GM04503 (cell line): ENCODE data around the gene PCBP1.
"Not testable (repeated sequence)": the region's sequence is repeated elsewhere in the genome, so short reads cannot be mapped to it uniquely, and the experiment has no call there.

Source experiments
- DNase-seq: peaks from one replicate; pipeline ENCODE4 v3.0.0-alpha.2; 2012; ENCODE audit warnings: low read depth

The PCBP1 gene

DNA sequence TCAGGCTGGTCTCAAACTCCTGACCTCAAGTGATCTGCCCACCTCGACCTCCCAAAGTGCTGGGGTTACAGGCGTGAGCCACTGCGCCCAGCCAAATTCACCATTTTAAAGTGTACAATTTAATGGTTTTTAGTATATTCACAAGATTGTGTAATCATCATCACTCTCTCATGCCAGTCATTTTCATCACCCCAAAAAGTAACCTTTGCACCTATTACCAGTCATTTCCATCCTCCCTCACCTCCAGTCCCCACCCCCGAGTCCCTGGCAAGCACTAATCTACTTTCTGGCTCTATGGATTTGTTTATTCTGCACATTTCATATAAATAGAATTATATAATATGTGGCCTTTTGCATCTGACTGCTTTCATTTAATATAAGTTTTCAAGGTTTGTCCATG is 10.8 kb downstream of the PCBP1 start:
- no peak for DNase-seq

DNA sequence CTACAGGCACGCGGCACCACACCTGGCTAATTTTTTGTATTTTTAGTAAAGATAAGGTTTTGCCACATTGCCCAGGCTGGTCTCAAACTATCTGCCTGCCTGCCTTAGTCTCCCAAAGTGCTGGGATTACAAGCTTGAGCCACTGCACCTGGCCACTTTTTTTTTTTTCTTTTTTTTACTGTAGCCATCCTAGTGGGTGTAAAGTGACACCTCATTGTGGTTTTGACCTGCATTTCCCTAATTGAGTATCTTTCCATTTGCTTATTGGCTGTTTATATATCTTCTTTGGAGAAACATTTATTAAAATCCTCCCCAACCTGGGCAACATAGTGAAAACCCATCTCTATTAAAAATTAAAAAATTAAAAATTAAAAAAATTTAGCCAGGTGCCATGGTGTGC is 12.0 kb downstream of the PCBP1 start:
- DNase-seq, result no peak

DNA sequence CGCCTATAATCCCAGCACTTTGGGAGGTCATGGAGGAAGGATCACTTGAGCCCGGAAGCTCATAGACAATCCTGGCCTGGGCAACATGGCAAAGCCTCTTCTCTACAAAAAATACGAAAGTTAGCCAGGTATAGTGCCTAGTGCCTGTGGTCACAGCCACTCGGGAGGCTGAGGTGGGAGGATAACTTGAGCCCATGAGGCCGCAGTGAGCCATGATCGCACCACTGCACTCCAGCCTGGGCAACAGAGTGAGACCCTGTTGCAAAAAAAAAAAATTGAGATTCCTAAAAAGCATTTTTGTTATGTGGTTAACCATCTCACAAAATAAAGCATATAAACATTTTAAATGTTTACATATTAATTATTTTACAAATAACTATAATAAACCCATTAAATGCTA is 13.9 kb downstream of the PCBP1 start:
- no peak for DNase-seq

DNA sequence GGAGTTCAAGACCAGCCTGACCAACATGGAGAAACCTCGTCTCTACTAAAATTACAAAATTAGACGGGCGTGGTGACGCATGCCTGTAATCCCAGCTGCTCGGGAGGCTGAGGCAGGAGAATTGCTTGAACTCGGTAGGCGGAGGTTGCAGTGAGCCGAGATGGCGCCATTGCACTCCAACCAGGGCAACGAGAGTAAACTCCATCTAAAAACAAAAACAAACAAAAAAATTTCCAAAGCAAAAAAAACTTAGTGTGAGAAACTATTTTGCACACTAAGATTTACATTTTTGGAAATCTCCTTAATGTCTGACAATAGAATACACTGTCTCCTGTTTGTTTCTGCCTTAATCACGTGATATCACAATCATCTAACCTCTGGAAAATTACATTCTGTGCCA is 14.4 kb downstream of the PCBP1 start:
- not testable (repeated sequence) for DNase-seq

DNA sequence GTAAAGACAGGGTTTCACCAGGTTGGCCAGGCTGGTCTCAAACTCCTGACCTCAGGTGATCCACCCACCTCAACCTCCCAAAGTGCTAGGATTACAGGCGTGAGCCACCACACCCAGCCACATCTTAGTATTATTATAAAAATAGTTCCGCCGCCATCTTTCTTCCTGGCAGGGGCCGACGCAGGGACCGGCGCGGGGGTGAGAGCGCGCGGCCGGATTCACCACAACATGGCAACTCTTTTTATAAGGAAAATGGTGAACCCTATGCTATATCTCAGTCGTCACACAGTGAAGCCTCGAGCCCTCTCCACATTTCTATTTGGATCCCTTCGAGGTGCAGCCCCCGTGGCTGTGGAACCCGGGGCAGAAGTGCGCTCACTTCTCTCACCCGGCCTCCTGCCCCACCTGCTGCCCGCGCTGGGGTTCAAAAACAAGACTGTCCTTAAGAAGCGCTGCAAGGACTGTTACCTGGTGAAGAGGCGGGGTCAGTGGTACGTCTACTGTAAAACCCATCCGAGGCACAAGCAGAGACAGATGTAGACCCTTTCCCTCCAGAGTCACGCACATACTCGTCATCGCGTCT is 15.1 kb downstream of the PCBP1 start:
- not testable (repeated sequence) for DNase-seq

DNA sequence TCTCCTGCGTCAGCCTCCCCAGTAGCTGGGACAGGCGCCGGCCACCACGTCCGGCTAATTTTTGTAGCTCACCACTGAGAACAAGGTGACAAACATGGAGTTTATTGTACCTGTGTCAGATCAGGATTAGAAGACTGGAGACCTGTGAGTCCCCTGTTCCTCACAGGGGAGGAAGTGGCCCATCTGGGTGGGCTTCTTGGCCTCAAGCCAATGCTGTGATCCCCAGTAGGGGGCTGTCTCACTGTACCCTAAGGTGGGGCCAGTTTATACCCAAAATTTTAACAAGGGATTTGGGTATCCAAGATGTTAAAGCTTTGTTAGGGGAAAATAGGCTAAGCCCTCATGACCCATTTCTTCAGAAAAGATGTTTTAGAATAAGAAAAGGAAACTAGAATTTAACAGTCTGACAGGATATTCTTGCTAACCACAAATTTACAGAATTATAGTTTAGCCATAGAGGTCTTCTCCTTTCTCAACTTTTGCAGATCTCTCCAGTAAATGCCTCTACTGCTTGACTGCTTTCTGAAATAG is 16.3 kb downstream of the PCBP1 start:
- DNase-seq, result no peak

DNA sequence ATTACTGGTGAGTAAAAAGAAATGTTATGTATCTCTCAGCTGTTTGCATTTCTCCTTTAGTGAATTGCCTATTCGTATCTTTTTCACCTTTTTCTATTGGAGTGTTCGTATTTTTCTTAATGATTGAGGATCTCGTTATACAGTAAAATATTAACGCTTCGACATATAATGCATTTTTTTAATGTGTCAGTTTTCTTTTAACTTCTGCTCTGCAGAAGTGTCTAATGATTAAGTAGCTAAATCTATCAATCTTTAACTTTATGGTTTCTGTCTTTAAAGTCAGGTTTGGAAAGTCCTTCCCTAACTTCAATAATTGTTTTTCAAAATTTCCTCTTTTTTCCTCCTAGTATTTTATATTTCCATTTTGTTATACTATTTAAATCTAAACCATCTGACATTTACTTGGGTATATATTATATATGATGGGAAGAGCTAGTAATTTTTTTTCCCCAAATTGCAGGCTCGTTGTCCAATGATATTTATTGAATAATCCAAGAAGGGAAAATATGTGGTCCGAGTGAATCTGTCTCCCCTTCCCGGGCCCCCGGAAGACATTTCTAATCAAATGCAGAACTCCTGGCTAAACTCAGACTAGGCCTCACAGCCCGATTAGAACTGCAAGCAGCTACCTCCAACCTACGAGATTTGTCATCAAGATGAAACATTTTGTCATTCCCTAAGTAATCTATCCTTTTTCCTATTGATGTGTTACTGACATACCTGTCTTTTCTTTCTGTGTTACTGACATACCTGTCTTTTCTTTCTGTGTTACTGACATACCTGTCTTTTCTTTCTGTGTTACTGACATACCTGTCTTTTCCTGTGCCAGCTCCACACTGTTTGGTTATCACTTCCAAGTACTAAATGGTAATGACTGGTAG is 17.2 kb downstream of the PCBP1 start:
- DNase-seq, result no peak

DNA sequence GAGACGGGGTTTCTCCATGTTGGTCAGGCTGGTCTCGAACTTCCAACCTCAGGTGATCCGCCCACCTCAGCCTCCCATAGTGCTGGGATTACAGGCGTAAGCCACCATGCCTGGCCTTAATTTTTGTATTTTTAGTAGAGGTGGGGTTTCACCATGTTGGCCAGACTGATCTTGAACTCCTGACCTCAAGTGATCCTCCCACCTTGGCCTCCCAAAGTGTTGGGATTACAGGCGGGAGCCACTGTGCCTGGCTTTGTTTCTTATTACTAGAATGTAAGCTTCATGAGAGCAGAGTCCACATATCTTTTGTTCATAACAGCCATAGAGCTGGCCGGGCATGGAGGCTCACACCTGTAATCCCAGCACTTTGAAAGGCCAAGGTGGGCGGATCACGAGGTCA is 18.9 kb downstream of the PCBP1 start:
- DNase-seq, result not testable (repeated sequence)

DNA sequence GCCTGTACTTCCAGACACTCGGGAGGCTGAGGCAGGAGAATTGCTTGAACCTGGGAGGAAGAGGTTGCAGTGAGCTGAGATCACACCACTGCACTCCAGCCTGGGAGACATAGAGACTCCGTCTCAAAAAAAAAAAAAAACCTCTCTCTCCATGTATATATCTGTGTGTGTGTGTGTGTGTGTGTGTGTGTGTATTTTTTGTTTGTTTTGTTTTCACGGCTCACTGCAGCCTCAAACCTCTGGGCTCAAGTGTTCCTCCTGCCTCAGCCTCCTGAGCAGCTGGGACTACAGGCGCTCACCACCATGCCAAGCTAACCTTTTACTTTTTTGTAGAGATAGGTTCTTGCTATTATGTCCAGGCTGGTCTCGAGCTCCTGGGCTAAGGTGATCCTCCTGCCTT is 23.1 kb downstream of the PCBP1 start:
- DNase-seq, result not testable (repeated sequence)

DNA sequence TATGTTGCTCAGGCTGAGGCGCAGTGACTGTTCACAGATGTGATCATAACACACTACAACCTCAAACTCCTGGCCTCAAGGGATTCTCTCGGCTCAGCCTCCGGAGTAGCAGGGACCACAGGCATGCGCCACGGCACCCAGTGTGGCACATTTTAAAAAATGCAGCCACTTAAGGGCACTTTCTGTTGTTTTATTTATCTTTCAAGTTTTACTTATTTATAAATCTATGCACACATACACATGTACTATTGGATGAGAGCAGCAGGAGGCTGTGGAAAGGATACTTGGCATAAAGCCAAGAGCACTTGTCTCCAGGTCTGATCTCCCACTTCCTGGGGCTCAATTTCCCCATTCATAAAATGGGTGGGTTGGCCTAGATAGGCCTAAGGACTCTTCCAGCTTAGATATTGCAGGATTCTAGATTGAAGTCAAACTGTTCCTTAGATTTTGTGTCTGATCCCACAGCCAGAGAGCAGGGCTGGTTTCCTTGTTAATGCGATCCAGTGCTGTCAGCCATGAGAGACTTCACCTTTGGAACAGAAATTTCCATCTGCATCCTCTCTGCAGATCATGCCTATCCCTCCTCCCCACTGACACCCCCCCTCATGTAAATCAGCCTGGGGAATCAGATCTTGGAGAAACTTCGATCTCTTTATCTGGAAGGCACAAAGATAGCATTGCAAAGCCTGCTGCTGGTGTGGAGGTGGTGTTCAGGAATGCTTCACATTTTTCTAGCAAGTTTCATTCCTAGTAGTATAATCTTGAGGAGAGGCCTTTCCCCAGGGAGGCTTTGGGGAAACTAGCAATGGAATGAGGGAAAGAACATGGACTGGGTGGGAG is 24.7 kb downstream of the PCBP1 start:
- DNase-seq, result no peak

DNA sequence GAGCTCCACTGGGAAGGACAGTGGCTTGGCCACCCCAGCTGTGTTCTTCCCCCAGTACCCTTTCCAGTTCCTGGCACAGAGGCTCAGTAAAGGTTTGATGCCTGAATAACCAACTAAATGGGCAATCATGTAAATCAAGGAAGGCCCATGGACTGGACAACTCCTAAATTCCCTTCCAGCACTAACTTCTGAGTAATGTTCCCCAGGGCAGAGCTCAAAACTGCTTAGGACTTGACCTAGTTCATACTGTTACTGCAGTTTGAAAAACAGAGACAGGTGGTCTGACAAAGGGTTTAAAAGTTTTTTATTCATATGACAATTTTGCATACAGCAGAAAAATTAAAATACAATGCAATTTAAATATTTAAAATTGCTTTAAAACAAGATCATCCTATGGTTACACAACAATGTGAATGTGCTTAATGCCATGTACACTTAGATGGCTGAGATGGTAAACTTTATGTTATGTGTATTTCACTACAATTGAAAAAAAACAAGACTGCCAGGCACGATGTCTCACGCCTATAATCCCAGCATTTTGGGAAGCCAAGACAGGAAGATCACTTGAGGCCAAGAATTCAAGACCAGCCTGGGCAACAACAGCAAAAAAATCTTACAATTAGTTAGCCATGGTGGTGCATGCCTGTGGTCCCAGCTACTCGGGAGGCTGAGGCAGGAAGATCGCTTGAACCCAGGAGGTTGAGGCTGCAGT is 26.2 kb downstream of the PCBP1 start:
- DNase-seq, result no peak

DNA sequence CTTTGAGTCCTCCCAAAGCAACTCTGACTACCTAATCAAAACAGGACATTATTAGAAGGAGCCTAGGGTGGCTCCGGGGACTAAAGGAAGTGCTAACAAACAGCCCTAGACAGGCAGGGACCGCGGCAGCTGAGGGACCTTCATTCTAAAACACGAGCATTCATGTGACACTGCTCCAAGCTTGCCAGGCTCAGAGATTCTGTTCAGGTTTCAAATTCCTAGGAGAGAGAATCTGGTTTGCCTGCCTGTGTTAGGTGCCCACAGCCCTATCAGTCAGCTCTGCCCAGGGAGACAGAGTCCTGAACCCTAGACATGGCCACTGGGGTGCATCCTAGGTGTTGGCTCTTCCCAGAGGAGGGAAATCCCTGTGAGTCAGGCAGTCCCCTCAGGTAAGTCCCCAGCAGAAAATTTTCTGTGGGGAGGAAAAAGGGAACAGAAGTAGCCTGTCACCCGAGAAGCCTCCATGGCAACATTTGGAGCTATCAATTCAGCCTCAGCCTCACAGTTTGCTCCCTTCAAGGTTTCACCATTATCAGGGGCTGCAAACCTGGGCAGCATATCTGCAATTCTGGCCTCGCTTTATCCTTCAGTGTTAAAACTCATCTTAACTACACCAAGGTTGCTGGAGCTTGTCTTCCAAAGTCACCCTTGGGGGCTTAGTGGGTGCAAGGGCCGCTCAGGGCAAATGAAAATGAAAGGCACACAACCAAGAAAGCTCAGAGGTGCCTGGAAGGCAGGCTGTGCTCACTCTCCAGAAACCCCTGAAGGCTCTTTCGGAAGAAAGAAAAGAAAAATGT is 28.6 kb downstream of the PCBP1 start:
- DNase-seq, result no peak

DNA sequence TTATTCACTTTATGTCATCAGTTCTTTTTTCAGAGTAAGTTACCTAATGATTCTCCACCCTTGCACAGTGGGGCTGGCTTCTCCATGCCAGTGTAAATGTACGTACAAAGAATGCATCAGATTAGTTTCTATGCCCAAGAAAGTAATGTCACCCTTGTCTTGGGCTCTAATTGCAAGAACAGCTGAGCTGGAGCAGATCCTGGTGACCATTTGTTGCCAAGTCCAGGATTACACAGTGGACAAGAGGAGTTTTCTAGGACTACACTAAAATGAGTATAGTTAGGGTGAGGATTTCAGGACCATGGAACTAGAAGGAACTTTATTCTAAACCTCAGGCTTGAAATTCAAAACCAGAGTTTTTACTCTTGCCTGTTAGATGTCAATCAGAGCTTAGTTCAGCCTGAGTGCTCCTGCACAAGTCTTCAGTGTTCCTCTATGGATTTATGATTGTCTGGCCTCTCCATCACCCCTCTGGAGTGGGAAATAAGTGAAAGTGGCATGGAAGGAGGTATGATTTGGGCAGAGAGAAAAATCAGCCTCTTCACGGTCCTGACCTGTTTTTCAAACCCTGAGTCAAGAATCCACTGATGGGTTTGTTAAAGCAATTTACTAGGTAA is 29.8 kb downstream of the PCBP1 start:
- DNase-seq, result no peak

DNA sequence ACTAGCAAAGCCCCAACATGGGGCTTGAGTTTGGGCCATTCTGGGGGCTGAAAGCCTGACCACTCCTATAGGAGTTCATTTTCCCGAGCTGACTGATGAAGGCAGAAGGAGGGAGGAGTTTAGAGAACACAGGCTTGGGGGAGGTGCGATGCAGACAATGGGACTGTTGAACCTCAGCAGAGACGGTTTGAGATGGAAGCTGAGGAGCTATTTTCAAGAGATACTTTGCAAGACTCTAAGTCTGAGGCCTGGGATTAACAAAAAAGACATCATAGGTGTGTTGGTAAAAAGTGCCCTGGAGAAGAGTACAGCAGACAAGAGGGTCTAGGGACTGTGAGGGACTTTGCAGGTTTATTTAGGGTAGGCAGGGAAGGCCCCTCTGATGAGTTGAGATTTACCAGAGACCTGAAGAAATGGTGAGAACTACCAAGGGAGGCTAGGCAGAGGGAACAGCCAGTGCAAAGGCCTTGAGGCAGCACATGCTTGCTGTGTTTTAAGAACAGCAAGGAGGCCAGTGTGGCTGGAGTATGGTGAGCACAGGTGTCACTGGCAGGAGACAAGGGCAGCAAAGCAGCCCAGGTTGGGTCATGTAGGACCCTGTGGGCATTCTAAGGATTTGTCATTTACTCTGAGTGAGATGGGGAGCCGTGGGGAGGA is 31.6 kb downstream of the PCBP1 start:
- no peak for DNase-seq

DNA sequence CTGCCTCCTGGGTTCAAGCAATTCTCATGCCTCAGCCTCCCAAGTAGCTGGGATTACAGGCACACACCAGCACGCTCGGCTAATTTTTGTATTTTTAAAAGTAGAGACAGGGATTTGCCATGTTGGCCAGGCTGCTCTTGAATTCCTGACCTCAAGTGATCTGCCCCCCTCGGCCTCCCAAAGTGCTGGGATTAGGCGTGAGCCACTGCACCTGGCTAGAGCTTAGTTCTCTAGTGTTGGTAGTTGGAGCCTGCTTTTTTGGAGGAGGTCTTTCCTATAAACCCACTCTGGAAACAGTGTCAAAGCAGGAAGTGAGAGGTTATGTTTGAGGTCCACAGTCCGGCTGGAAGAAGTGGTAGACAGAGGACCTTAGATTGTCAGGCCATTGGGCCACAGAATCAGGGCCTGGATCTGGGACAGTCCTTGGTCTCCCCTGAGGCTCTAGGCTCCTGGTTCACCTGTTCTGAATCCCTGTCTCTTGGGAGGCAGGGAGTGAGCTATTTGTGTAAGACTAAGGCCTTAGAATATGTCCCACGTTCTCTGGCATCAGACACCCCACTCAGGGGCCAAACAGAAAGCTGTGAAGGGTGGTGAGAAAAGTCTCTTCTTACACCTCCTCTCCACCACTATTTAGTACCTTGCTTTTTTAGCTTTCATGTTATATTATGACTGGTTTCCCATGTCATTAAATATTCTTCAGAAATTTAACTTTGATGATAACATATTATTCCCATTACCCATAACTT is 34.5 kb downstream of the PCBP1 start:
- DNase-seq, result no peak

DNA sequence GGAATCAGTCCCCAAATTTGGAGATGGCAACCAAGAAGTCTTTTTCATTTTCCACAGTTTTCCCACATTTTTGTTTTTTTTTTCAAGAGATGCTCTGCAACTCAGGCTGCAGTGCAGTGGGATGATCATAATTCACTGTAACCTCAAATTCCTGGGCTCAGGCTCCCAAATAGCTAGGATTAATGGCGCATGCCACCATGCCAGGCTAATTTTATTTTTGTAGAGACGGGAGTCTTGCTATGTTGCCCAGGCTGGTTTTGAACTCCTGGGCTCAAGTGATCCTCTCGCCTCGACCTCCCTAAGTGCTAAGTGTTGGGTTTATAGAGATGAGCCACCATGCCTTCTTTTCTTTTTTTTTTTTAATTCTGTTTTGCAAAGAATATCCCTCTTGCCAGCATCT is 35.2 kb downstream of the PCBP1 start:
- no peak for DNase-seq

DNA sequence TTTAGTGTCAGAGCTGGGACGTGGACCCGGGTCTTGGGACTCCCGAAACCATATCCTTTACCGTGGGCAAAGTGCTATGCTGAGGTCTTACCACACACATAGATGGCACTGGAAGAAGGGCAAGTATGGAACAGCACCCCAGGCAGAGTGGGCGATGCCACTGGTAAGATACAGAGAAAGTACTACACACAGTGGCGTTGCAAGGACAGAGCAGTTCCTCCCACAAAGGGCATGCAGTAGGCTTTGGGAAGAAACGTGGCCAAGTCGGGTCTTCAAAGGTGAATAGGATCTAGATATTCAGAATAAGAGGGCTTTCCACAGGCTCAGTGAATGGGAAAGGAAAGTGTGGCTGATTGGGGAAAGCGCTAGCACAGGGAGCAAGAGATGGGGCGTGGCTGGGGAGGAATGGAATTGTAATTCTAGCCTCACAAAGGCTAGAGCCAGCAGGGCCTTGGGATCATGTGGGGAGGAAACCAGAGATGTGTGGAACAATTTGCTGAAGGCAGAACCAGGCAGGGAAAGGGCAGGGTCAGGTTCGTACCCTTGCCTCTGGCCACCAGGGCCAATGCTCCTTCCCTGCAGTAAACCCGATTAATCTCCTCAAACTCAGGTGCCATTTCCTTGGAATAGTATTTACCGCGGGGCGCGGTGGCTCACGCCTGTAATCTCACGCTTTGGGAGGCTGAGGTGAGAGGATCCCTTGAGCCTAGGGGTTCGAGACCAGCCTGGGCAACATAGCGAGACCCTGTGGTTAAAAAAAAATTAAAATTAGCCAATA is 36.0 kb downstream of the PCBP1 start:
- no peak for DNase-seq

DNA sequence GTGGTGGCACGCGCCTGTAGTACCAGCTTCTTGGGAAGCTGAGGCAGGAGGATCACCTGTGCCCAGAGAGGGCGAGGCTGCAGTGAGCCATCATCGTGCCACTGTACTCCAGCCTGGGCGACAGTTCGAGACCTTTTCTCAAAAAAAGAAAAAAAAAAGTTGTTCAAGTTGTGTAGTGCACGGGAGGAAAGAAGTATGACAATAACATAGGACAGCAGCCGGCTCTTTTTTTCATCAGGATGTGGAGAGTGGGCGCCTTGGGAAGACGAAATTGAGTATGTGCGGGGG is 36.5 kb downstream of the PCBP1 start:
- no peak for DNase-seq

DNA sequence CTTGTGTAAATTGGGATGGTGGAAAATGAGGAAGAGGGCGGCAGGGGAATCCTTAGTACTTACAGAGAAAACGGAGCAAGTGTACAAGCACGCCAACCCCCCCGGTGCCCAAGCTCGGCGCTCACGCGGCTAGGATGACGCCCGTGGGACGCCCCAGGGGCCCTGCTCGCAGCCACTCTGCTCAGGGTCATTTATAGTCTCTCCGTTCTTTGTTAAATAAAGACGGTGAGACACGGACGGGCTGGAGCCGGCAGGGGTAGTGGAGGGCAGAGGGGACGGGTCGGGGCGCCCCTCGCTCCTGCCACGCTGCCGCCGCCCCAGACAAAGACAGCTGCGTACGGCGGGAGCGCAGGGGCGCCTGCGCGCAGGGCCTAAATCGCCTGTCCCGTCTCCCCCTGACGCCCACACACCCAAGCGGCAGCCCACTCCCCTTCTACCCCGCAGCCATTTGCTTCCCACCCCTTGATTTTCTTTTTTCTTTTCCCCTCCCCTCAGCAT is 37.8 kb downstream of the PCBP1 start:
- no peak for DNase-seq
